HG03354 (cell line): ENCODE results near the gene DLG1.

Source experiments
- ATAC-seq: cut with Tn5 transposase; IDR thresholded peaks from one replicate; pipeline ENCODE4 v1.9.1; 2021; ENCODE audit warnings: mild to moderate bottlenecking; ENCODE audit not compliant: unreplicated experiment, poor library complexity, severe bottlenecking

DLG1 gene

GRCh38 chr3:197024881-197025735 is 273.3 kb downstream of the DLG1 start:
- no peak for ATAC-seq

- ATAC-seq, result no peak
Observed at GRCh38 chr3:197023998-197024651, 274.3 kb downstream of the DLG1 start.

GRCh38 chr3:197023241-197023997 is 275.0 kb downstream of the DLG1 start:
- ATAC-seq, result peak; percentile 61

- ATAC-seq, result peak; percentile 28
Observed at GRCh38 chr3:197022405-197023231, 275.8 kb downstream of the DLG1 start.

GRCh38 chr3:197021729-197022404 is 276.5 kb downstream of the DLG1 start:
- no peak for ATAC-seq

- no peak for ATAC-seq
Observed at GRCh38 chr3:197021231-197021630, 277.2 kb downstream of the DLG1 start.

GRCh38 chr3:197019535-197019934 is 278.9 kb downstream of the DLG1 start:
- ATAC-seq, result no peak

GRCh38 chr3:197019021-197019420 is 279.4 kb downstream of the DLG1 start:
- no peak for ATAC-seq

- ATAC-seq, result no peak
Observed at GRCh38 chr3:197017003-197017402, 281.4 kb downstream of the DLG1 start.

GRCh38 chr3:197015790-197016736 is 282.3 kb downstream of the DLG1 start:
- ATAC-seq, result no peak

GRCh38 chr3:197014942-197015575 is 283.4 kb downstream of the DLG1 start:
- ATAC-seq, result no peak

GRCh38 chr3:197014024-197014423 is 284.4 kb downstream of the DLG1 start:
- ATAC-seq, result no peak

GRCh38 chr3:197012540-197012883 is 285.9 kb downstream of the DLG1 start:
- ATAC-seq, result no peak

GRCh38 chr3:197011780-197012539 is 286.5 kb downstream of the DLG1 start:
- no peak for ATAC-seq

GRCh38 chr3:197010556-197011351 is 287.7 kb downstream of the DLG1 start:
- no peak for ATAC-seq

GRCh38 chr3:197009532-197010019 is 288.8 kb downstream of the DLG1 start:
- no peak for ATAC-seq
